GM19467 (cell line): ENCODE results near the gene RNF214.
"Not testable (repeated sequence)": the region's sequence is repeated elsewhere in the genome, so short reads cannot be mapped to it uniquely, and the experiment has no call there.

Experiments used
- ATAC-seq: cut with Tn5 transposase; IDR thresholded peaks from one replicate; pipeline ENCODE4 v1.9.1; 2021; ENCODE audit warnings: mild to moderate bottlenecking, moderate library complexity; ENCODE audit not compliant: unreplicated experiment

Gene RNF214

DNA sequence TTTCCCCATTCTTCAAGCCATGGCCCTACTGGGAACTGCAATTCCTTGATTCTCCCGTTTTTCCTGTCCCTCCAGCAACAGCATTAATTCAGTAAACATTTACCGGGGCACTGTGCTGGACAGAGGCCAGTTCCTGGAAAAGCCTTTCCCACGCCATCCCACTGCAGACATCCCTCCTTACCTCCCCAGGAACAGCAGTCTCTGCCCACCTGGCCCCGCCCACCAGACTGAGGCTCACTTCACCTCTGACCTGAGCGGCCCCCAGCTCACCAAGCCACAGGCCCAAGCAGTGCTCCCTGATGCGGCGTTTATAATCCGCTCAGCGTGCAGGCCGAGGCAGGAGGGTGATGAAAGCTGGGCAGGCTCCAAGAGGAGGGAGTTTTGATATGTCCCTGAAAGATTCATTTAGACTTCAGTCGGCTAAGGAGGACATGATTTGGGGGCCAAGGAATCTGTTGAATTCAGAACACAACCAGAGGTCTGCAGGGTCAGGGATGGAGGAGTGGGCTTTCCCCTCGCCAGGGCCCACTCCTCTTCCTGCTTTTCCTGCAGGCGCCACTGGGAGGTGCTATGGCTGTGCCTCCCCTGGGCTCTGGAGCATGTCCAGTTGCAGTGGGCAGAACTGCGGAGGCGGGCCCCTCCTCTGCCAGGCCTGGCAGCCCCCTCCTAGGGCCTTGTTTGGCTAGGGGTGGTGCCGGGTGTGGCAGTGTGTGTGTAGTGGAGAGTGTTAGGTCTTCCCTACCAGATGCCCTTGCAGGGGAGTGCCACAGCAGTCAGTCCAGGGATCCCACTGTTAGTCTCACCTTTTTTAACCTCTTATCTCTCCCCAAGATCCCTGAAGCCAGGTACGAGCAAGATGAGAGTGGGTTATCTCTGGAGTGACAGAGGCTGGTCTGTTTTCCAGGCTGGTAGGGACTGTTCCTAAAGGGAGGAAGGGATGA, 34.7 kb upstream of the RNF214 start:
- ATAC-seq, result no peak

DNA sequence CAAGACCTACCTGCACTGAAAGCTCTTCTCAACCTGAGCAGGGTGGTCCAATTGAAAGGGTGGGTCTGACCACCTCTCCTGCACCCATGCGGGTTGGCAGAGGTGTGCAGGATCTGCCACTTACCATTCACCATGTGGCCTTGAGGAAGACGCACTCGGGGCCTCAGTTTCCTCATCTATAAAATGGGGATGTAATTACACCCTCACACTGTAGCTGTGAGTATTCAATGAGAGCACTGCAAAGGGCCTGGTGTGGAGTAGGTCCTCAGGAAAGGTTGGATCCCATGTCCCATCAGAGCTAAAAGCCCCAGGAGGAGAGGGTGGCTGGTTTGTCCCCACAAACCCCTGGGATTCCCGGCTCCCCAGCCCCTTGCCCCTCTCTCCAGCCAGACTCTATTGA, 33.9 kb upstream of the RNF214 start:
- ATAC-seq, result no peak

DNA sequence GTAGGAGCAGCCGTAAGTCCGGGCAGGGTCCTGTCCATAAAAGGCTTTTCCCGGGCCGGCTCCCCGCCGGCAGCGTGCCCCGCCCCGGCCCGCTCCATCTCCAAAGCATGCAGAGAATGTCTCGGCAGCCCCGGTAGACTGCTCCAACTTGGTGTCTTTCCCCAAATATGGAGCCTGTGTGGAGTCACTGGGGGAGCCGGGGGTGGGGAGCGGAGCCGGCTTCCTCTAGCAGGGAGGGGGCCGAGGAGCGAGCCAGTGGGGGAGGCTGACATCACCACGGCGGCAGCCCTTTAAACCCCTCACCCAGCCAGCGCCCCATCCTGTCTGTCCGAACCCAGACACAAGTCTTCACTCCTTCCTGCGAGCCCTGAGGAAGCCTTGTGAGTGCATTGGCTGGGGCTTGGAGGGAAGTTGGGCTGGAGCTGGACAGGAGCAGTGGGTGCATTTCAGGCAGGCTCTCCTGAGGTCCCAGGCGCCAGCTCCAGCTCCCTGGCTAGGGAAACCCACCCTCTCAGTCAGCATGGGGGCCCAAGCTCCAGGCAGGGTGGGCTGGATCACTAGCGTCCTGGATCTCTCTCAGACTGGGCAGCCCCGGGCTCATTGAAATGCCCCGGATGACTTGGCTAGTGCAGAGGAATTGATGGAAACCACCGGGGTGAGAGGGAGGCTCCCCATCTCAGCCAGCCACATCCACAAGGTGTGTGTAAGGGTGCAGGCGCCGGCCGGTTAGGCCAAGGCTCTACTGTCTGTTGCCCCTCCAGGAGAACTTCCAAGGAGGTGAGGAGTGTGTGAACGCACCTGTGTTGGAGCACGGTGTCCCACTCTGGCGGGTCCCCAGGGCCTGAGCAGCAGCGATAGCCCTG, 33.2 kb upstream of the RNF214 start, which contains the start of gene TAGLN:
TAGLN (plus strand) TSS at position 318 of the 863 bp plus-strand sequence. CDS start 3,644 bp downstream, outside the sequence.
- no peak for ATAC-seq

DNA sequence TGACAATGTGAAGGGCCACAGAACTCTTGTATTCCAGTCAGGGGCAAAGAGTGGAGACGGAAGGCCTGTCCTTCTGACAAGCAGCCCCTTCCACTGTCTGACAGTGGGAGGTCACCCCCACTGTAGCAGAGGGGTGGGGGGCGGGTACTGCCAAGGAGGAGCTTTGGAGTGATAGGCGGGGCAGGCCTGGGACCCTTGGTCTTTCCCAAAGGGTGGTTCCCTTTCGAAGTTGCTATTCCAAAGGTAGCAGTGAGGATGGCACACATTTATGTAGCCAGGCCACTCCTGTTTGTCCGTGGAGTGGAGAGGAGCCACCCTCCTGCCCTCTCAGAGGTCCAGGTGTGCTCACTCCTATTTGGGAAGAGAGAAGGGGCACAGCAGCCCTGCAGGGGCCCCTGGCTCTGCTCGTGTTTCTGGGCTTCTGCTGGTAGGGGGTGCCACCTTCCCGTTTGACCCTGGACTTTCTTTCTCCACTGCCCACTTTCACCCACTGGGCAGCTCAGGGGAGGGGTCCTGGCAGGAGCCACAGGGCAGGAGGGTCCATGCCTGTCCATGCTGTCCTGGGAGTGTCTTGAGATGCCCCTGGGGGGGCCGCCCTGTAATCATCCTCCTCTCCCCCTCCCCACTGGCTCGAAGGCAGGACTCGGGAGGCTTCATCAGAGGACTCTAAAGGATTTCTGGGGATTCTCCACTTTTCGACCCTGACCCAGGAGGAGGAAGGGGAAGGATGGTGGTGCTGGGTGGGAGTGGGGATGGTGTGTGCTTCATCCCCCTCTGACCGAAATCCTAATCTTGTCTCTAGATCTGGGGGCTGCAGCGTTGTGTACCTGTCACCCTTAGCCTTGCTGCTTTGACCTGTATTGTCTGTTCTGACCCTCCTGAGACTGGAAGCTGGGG, 32.3 kb upstream of the RNF214 start:
- ATAC-seq, result no peak

DNA sequence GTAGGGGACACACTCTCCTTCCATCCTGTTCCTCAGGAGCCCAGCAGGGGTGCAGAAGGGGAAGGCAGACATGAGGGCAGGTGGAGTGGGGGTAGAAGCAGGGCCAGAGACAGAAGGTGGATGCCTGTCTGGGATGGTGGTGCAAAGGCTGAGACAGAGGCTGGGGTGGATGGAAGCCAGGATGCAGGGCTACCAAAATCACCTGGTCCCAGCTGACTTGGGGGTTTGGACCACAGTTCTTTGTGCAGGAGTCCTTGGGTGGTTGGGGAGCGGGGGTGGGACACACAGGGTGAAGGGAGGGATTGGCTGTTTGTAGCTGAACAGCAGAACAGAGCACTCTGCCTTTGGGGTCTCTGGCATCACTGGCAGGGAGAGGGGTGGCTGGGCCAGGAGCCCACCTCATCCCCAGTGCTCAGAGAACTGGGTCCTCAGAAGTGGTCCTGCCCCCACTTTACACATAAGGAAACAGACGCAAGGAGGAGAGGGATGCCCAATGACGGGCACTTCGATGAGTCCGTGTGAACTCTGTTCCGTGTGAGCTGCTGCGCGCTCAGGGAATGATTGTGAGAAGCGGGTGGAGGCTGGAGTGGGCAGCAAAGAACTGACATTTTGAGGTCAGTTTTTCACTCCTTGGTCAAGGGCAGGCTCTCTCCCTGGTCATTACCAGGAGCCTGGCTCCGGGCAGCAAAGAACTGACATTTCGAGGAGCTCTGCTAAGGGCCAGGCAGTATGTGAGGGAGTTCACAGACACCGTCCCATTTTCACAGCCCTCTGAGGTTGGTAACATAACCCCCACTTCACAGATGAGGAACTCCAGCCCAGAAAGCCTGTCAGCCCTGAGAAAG, 31.4 kb upstream of the RNF214 start:
- ATAC-seq, result no peak

DNA sequence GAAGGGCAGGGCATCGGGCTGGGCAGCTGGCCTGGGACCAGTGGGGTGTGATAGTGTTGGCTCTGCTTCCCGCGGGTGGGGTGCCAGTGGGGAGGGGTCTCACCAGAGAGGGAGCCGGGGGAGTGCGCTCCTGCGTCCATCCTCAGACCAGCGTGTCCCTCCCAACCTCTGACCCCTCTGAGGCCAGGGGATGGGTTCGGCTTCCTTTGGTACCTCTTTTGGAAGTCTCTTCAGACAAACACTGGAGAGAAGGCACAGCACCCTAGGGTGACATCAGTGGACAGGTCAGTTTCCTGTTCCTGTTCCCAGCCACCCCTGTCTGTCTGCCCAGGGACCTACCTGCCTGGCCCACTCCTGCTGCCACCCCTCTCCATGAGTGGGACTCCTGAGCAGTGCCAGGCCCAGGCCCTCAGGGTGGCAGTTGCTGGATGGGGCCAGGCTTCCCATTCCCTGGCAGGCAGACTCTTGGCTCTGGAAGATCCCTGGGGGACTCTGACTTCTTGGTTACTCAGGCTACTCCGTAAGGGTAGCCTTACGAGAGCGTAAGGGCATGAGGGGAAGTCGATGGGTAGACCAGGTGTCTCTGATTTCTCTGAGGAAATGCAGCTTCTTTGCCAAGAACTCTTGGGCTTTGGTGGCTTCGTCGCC, 30.7 kb upstream of the RNF214 start:
- no peak for ATAC-seq

DNA sequence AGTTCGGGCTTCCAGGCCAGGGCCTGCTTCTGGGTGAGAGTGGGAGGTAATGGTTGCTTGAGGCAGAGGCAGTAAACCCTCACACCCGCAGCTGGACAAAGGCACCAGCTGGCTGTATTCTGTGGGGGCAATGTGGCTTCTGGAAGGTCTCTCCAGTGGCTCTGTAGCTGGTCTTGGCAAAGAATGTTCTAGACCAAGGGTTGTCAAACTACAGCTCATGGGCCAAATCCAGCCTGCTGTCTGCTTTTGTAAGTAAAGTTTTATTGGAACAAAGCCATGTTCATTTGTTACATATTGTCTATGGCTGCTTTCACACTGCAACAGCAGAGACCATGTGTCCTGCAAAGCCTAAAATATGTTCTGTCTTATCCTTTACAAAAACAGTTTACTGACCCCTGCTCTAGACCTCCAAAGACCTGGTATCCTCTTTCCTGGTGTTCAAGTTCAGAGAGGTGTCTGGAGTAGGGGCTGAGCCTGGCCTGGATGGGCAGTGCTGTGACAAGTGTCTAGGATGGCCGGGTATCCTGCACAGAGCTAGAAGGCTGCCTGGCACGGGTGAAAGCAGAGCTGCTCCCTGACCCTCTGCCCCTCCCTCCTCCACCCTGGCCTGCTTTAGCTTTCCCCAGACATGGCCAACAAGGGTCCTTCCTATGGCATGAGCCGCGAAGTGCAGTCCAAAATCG, 29.9 kb upstream of the RNF214 start:
- ATAC-seq, result no peak

DNA sequence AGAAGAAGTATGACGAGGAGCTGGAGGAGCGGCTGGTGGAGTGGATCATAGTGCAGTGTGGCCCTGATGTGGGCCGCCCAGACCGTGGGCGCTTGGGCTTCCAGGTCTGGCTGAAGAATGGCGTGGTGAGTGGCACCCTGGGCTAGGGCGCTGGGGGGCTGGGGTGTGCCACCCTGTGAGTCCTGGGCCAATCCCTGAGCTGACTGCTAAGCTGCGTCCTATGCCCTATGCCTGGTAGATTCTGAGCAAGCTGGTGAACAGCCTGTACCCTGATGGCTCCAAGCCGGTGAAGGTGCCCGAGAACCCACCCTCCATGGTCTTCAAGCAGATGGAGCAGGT, 29.4 kb upstream of the RNF214 start:
- ATAC-seq, result no peak

DNA sequence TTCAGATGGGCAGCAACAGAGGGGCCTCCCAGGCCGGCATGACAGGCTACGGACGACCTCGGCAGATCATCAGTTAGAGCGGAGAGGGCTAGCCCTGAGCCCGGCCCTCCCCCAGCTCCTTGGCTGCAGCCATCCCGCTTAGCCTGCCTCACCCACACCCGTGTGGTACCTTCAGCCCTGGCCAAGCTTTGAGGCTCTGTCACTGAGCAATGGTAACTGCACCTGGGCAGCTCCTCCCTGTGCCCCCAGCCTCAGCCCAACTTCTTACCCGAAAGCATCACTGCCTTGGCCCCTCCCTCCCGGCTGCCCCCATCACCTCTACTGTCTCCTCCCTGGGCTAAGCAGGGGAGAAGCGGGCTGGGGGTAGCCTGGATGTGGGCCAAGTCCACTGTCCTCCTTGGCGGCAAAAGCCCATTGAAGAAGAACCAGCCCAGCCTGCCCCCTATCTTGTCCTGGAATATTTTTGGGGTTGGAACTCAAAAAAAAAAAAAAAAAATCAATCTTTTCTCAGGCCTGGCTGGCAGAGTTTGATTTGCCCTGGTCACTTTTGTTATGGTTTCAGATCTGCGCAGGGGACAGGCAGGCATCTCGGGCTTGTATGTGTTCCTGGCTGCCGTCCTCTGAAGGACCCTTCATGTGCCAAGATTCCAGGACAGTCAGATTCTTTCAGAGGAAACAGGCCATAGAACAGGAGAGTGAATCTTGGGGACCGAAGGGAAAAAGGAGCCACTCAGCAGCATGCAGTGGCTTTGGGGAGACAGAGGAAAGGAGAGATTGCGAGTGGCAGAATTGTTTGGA, 28.0 kb upstream of the RNF214 start:
- ATAC-seq, result no peak

DNA sequence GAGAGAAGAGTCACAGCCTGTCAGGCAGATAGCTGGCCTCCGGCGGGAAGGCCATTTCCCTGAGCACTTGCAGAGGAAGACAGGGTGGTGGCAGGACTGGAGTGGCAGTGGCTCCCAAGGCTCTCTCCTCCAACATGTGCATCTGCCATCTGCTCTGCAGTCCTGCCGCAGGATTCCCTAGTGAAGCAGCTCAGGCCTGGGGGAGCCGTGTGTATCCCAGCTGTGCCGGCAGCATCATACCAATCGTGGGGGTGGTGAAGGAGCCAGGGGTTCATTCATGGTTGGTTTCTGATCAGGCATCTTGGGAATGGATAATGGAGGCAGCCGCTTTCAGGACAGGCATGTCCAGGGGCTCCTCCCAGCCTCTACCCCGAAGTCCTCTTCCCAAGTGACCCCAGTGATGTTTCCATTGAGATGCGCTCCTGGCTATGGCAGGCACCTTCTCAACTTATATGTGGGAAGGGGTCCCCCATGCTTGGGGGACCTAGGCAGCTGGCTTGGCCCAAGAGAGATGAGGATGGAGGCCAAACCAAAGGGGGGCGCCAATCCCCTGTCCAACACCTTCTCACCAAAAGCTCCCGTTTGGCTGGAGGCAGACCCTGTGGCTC, 27.2 kb upstream of the RNF214 start:
- ATAC-seq, result no peak

DNA sequence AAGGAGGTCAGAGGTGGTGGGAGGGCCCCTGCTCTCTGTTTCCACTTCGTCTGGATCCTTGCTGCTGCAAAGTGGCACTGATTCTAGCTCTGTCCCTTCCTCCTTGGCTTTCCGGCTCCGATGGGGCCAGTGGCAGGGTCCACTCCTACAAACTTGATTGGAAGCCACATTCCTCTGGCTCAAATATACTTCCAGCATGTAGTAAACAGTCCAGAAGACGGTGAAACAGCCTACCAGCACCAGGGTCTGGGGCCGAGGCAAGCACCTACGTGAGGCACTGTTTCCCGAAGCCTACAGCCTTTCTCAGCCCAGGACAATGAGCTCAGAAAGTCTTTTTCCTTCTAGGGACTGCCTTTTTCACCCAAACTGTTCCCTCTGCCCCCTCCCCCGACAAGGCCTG, 26.4 kb upstream of the RNF214 start:
- ATAC-seq, result not testable (repeated sequence)

DNA sequence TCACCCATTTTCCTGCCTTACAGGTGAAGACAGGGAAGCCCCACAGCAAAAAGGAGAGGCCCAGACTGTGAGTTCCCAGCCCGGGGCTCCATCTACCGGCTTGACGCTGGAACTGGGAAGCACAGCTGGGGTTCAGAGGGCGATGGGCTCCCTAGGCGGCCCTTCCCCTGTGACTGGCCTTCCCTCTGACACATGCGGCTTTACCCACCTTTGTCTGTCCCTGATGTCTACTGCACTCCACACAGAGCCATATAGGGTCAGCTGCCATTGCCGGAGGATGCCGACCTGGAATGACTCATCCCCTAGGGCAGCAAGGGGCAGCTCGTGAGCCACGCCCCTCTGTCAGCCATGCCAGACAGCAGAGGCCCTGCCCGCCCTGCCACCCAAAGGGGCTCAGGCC, 25.6 kb upstream of the RNF214 start:
- ATAC-seq, result not testable (repeated sequence)

DNA sequence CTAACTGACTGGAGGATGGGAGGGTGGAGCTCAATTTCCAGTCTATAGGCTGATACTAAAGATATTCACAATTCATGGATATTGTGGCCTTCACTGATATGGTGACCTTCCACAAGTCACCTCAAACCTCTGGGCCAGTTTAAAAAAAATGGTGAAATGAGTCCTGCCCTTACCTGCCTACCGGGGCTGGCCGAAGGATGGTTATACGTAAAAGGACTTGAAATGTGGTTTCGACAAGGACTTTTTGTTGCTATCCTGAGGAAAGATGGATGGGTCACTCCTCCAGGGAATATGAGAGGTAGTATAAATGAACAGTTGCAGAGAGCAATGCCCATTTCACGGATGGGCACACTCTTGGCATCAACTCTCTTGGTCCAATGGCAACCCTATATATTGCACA, 25.0 kb upstream of the RNF214 start:
- not testable (repeated sequence) for ATAC-seq

DNA sequence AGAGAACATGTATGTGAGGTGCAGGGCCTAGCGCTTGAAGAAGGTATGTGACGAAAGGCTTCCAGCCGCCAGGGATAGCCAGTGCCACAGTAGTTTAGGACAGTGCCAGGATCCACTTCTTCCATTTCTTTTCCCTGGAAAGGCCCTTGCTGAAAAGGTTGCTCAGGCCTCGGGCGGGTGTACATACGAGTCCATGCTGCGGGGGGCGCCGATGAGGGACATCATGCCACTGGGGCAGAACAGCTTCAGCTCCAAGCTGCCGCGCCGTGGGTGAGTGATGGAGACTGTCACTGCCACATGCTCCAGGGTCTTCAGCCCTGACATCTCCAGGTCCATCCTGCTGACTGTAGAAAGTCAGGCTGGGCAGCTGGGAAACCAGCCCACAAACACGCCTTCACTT, 23.8 kb upstream of the RNF214 start:
- not testable (repeated sequence) for ATAC-seq

DNA sequence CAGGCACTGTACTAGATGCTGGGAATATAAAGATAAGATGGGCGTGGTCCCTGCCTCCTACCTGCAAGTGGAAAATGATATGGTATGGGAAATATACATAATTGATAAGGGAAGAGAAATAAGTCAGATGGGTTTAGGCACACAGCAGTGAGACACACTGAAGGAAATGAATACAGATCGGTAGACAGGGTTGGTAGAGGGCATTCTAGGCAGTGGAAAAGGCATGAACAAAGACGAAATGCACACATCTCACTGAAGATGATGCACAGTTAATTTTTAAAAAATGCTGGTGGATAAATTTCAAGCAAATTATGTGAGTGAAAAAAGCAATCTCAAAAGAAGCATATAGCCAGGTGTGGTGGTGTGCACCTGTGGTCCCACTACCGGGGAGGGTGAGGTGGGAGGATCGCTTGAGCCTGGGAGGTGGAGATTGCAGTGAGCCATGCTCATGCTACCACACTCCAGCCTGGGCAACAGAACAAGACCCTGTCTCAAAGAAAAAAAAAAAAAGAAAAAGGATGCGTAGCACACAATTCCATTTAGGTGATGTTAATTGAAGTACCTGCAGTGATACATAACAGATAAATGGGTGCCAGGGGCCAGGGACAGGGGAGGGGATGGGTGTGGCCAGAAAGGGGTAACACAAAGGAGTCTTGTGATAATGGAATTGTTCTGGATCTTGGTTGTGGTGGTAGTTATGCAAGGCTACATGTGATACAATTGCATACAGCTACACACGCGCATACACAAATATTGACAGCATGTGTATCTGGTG, 22.9 kb upstream of the RNF214 start:
- ATAC-seq, result not testable (repeated sequence)

DNA sequence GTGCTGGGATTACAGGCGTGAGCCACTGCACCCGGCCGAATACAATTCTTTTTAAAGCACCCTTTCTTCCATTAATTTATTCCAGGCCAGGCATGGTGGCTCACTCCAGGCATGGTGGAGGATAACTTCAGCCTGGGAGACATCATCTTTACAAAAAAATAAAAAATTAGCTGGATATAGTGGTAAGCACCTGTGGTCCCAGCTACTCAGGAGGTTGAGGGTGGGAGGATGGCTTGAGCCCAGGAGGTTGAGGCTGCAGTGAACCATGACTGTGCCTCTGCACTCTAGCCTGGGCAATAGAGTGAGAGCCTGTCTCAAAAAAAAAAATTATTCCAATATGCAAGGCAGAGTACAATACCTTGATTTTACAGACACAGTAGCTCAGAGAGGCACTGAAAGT, 21.9 kb upstream of the RNF214 start:
- no peak for ATAC-seq
